Activated B cell treated with CpG ODN at 0.5 μM for 24 hours (primary cell): Measurements from ENCODE around the gene ADAM8. TPM values are rescaled to one million over a fixed set of nuclear protein-coding genes. Genes with fewer than 3 reads are reported as not detected.

Source experiments
- ATAC-seq: fragments of 200-7000 bp; cut with Tn5 transposase; one replicate; pipeline ENCODE4 v1.10.0; 2021; ENCODE audit warnings: low read depth, mild to moderate bottlenecking, moderate library complexity
- CTCF ChIA-PET: fragments of 350-600 bp; sonication (Branson Sonifier 250); formaldehyde crosslinking; loops from one replicate; lab custom pipeline; 2021; ENCODE audit warnings: antibody characterized with exemption; lab: Charles Lee
- POLR2A ChIA-PET: fragments of 350-600 bp; sonication (Branson Sonifier 250); formaldehyde crosslinking; loops from one replicate; lab custom pipeline; 2021; ENCODE audit warnings: antibody characterized with exemption; lab: Charles Lee
- DNase-seq: peaks from one replicate; pipeline ENCODE4 v3.0.0; 2022
- H3K27ac Mint-ChIP-seq: one replicate; pipeline ENCODE4 v1.8.0; 2020; ENCODE audit warnings: mixed read lengths
- H3K27me3 Mint-ChIP-seq: one replicate; pipeline ENCODE4 v1.8.0; 2021; ENCODE audit warnings: mixed read lengths
- H3K36me3 Mint-ChIP-seq: one replicate; pipeline ENCODE4 v1.8.0; 2021; ENCODE audit warnings: low read depth, mixed read lengths
- H3K4me1 Mint-ChIP-seq: one replicate; pipeline ENCODE4 v1.8.0; 2021; ENCODE audit warnings: mixed read lengths
- H3K4me3 Mint-ChIP-seq: one replicate; pipeline ENCODE4 v1.8.0; 2020; ENCODE audit warnings: mild to moderate bottlenecking, mixed read lengths
- H3K9me3 Mint-ChIP-seq: one replicate; pipeline ENCODE4 v1.8.0; 2020; ENCODE audit warnings: mixed read lengths
- CTCF ChIP-seq: fragments of 200-600 bp; IDR thresholded peaks from one replicate; pipeline ENCODE4 v1.8.0; 2022; ENCODE audit warnings: antibody characterized with exemption, mild to moderate bottlenecking
- intact Hi-C: fragments of 100-400 bp; cut with micrococcal nuclease; formaldehyde crosslinking; loops from one replicate; pipeline ENCODE4 v1.15.1; 2024
- total RNA-seq: library from RNA; stranded (reverse); gene quantifications from 2 replicates; pipeline ENCODE4 v1.2.3, GENCODE V29; 2022

The ADAM8 gene
- total RNA-seq, 1 donor from 2014 or later, result 152 TPM

GRCh38 chr10:133260895-133261725 lies 15.6 kb downstream of the ADAM8 start:
- CTCF ChIA-PET, result no interaction called here
- Mint-ChIP-seq H3K27ac (peak overlapping the region; percentile 92), H3K4me3 (peak overlapping the region; percentile 89), H3K9me3 (no peaks in the 10 kb centered on the region), H3K36me3 (peaks cover 19% of the 10 kb centered on the region), H3K4me1 (peaks cover 80% of the 10 kb centered on the region), H3K27me3 (no peaks in the 10 kb centered on the region)
- ATAC-seq (peak; percentile 73), DNase-seq (peak; percentile 72)
- intact Hi-C loops, result loop anchor here (1.0 kb wide), 2 partner anchors 14 to 47 kb away; partner anchors contain the start of genes TUBGCP2 and ZNF511
- TF ChIP-seq CTCF, result no peak
- POLR2A ChIA-PET, result interaction anchor here (0.6 to 7.0 kb wide), 3 partner anchors 13 to 46 kb away, joined by 3 to 85 read pairs (median 4); partner anchors contain the start of gene ADAM8

GRCh38 chr10:133259602-133259989 lies 17.1 kb downstream of the ADAM8 start:
- peaks cover 68% of the 10 kb centered on the region for H3K4me1 Mint-ChIP-seq
- no peaks in the 10 kb centered on the region for H3K27me3 Mint-ChIP-seq
- DNase-seq, result no peak
- H3K9me3 Mint-ChIP-seq, result no peaks in the 10 kb centered on the region
- peak overlapping the region; percentile 39 for H3K4me3 Mint-ChIP-seq
- ATAC-seq, result no peak
- ChIA-PET CTCF (interaction anchor here (3.8 kb wide), 1 partner anchor 17 kb away, joined by 26 read pairs; the partner anchor contains the start of gene ADAM8), POLR2A (interaction anchor here (0.6 to 3.6 kb wide), 5 partner anchors 16 to 87 kb away, joined by 3 to 32 read pairs (median 5); partner anchors contain the start of gene ADAM8)
- intact Hi-C loops, result loop anchor here (2.0 to 10.0 kb wide), 2 partner anchors 19 to 315 kb away; partner anchors contain the start of gene CFAP46
- peaks cover 10% of the 10 kb centered on the region for H3K36me3 Mint-ChIP-seq
- H3K27ac Mint-ChIP-seq, result peak overlapping the region; percentile 81
- TF ChIP-seq CTCF, result no peak

GRCh38 chr10:133258818-133259601 lies 17.7 kb downstream of the ADAM8 start:
- Mint-ChIP-seq H3K27me3 (no peaks in the 10 kb centered on the region), H3K4me3 (peak overlapping the region; percentile 39), H3K27ac (peak overlapping the region; percentile 81), H3K9me3 (no peaks in the 10 kb centered on the region), H3K4me1 (peaks cover 62% of the 10 kb centered on the region), H3K36me3 (peaks cover 7% of the 10 kb centered on the region)
- intact Hi-C loops, result loop anchor here (2.0 to 10.0 kb wide), 2 partner anchors 18 to 314 kb away; partner anchors contain the start of gene CFAP46
- ATAC-seq (no peak), DNase-seq (no peak)
- no peak for TF ChIP-seq CTCF
- POLR2A ChIA-PET, result interaction anchor here (0.6 to 3.6 kb wide), 5 partner anchors 16 to 87 kb away, joined by 3 to 32 read pairs (median 5); partner anchors contain the start of gene ADAM8
- CTCF ChIA-PET, result interaction anchor here (3.8 kb wide), 1 partner anchor 18 kb away, joined by 26 read pairs; the partner anchor contains the start of gene ADAM8

GRCh38 chr10:133258066-133258817 lies 18.4 kb downstream of the ADAM8 start:
- TF ChIP-seq CTCF, result no peak
- intact Hi-C loops, result loop anchor here (2.0 to 10.0 kb wide), 2 partner anchors 17 to 313 kb away; partner anchors contain the start of gene CFAP46
- POLR2A ChIA-PET, result interaction anchor here (0.9 to 3.6 kb wide), 5 partner anchors 12 to 20 kb away, joined by 3 to 32 read pairs (median 5); partner anchors contain the start of gene ADAM8
- Mint-ChIP-seq H3K9me3 (no peaks in the 10 kb centered on the region), H3K36me3 (peaks cover 6% of the 10 kb centered on the region), H3K4me1 (peaks cover 57% of the 10 kb centered on the region), H3K4me3 (peak overlapping the region; percentile 41), H3K27ac (peak overlapping the region; percentile 63), H3K27me3 (no peaks in the 10 kb centered on the region)
- DNase-seq, result no peak
- CTCF ChIA-PET, result interaction anchor here (0.8 to 3.8 kb wide), 5 partner anchors 13 to 115 kb away, joined by 4 to 26 read pairs (median 4); partner anchors contain the start of gene ADAM8
- peak; percentile 6 for ATAC-seq
